Esophagus squamous epithelium (tissue), 4 donors: ENCODE results near the gene RNF180.

ENCODE experiments used
- POLR2A ChIP-seq, 4 donors: fragments of 450-650 bp; IDR thresholded peaks; one replicate each; pipeline ENCODE4 v1.6.1; 2017; ENCODE audit warnings: antibody characterized with exemption in 4 of 4, mild to moderate bottlenecking in 4 of 4, moderate library complexity in 3 of 4
- TF ChIP-seq, protein P1 (sequence below), 6 experiments: fragments of 450-650 bp in 4 of 6; fragments of 200-600 bp in 2 of 6; sonication (generic) in 2 of 6; IDR thresholded peaks; one replicate each; pipeline ENCODE4 v1.5.1; 2016 to 2019; ENCODE audit warnings: antibody characterized with exemption in 6 of 6, mild to moderate bottlenecking in 4 of 6, moderate library complexity in 4 of 6

DNA sequence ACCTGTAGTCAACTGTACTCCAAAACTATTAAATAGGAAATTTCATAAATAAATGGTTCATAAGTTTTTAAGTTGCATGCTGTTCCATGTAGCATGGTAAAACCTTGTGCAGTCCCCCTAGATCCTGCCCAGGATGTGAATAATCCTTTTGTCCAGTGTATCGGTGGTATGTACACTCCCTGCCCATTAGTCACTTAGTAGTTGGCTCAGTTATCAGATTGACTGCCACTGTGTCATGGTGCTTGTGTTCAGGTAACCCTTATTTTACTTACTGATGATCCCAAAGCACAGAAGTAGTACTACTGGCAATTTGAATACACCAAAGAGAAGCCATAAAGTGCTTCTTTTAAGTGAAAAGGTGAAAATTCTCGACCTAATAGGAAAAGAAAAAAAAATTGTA, 134.2 kb downstream of the RNF180 start:
- TF ChIP-seq, protein P1, sequence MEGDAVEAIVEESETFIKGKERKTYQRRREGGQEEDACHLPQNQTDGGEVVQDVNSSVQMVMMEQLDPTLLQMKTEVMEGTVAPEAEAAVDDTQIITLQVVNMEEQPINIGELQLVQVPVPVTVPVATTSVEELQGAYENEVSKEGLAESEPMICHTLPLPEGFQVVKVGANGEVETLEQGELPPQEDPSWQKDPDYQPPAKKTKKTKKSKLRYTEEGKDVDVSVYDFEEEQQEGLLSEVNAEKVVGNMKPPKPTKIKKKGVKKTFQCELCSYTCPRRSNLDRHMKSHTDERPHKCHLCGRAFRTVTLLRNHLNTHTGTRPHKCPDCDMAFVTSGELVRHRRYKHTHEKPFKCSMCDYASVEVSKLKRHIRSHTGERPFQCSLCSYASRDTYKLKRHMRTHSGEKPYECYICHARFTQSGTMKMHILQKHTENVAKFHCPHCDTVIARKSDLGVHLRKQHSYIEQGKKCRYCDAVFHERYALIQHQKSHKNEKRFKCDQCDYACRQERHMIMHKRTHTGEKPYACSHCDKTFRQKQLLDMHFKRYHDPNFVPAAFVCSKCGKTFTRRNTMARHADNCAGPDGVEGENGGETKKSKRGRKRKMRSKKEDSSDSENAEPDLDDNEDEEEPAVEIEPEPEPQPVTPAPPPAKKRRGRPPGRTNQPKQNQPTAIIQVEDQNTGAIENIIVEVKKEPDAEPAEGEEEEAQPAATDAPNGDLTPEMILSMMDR (IDR thresholded peaks at IDR 0.05), result no peak
- no peak for TF ChIP-seq POLR2A (IDR thresholded peaks at IDR 0.05)
